ENCODE results near the gene IQCH.

The IQCH gene

GRCh38 chr15:67396114-67396513 is 141.5 kb downstream of the IQCH start:
- Mint-ChIP-seq H3K4me1 (ENCODE audit: low read depth) (no peaks in the 10 kb centered on the region), H3K4me3 (no peak overlapping the region), H3K27me3 (ENCODE audit: low read depth) (peaks cover 12% of the 10 kb centered on the region), H3K27ac (no peak overlapping the region), H3K9me3 (no peaks in the 10 kb centered on the region), H3K36me3 (ENCODE audit: low read depth) (no peaks in the 10 kb centered on the region)

- H3K36me3 Mint-ChIP-seq (ENCODE audit: low read depth) = no peaks in the 10 kb centered on the region
- no peaks in the 10 kb centered on the region for H3K9me3 Mint-ChIP-seq
- H3K27ac Mint-ChIP-seq = no peak overlapping the region
- H3K4me1 Mint-ChIP-seq (ENCODE audit: low read depth) = no peaks in the 10 kb centered on the region
- H3K4me3 Mint-ChIP-seq = no peak overlapping the region
- peaks cover 6% of the 10 kb centered on the region for H3K27me3 Mint-ChIP-seq (ENCODE audit: low read depth)
Measured at GRCh38 chr15:67397139-67397538, 142.6 kb downstream of the IQCH start.

GRCh38 chr15:67399925-67400324 is 145.3 kb downstream of the IQCH start:
- Mint-ChIP-seq H3K4me3 (no peak overlapping the region), H3K27ac (no peak overlapping the region), H3K36me3 (ENCODE audit: low read depth) (no peaks in the 10 kb centered on the region), H3K27me3 (ENCODE audit: low read depth) (peaks cover 18% of the 10 kb centered on the region), H3K9me3 (no peaks in the 10 kb centered on the region), H3K4me1 (ENCODE audit: low read depth) (no peaks in the 10 kb centered on the region)

GRCh38 chr15:67400890-67401289 is 146.3 kb downstream of the IQCH start:
- H3K4me1 Mint-ChIP-seq (ENCODE audit: low read depth) = no peaks in the 10 kb centered on the region
- H3K27me3 Mint-ChIP-seq (ENCODE audit: low read depth) = peaks cover 24% of the 10 kb centered on the region
- H3K27ac Mint-ChIP-seq = no peak overlapping the region
- no peak overlapping the region for H3K4me3 Mint-ChIP-seq
- H3K36me3 Mint-ChIP-seq (ENCODE audit: low read depth) = no peaks in the 10 kb centered on the region
- no peaks in the 10 kb centered on the region for H3K9me3 Mint-ChIP-seq

- Mint-ChIP-seq H3K36me3 (ENCODE audit: low read depth) (no peaks in the 10 kb centered on the region), H3K27me3 (ENCODE audit: low read depth) (peaks cover 25% of the 10 kb centered on the region), H3K4me1 (ENCODE audit: low read depth) (no peaks in the 10 kb centered on the region), H3K27ac (no peak overlapping the region), H3K9me3 (no peaks in the 10 kb centered on the region), H3K4me3 (no peak overlapping the region)
Measured at GRCh38 chr15:67401336-67401735, 146.8 kb downstream of the IQCH start.

- peaks cover 25% of the 10 kb centered on the region for H3K27me3 Mint-ChIP-seq (ENCODE audit: low read depth)
- H3K36me3 Mint-ChIP-seq (ENCODE audit: low read depth) = no peaks in the 10 kb centered on the region
- H3K27ac Mint-ChIP-seq = no peak overlapping the region
- H3K4me1 Mint-ChIP-seq (ENCODE audit: low read depth) = no peaks in the 10 kb centered on the region
- no peak overlapping the region for H3K4me3 Mint-ChIP-seq
- H3K9me3 Mint-ChIP-seq = no peaks in the 10 kb centered on the region
Measured at GRCh38 chr15:67403428-67404154, 149.0 kb downstream of the IQCH start.

GRCh38 chr15:67405208-67406191 is 150.9 kb downstream of the IQCH start:
- H3K27me3 Mint-ChIP-seq (ENCODE audit: low read depth) = peaks cover 23% of the 10 kb centered on the region
- H3K27ac Mint-ChIP-seq = no peak overlapping the region
- H3K4me1 Mint-ChIP-seq (ENCODE audit: low read depth) = no peaks in the 10 kb centered on the region
- H3K9me3 Mint-ChIP-seq = no peaks in the 10 kb centered on the region
- no peak overlapping the region for H3K4me3 Mint-ChIP-seq
- H3K36me3 Mint-ChIP-seq (ENCODE audit: low read depth) = no peaks in the 10 kb centered on the region

GRCh38 chr15:67406257-67406861 is 151.8 kb downstream of the IQCH start:
- H3K27ac Mint-ChIP-seq = no peak overlapping the region
- peaks cover 23% of the 10 kb centered on the region for H3K27me3 Mint-ChIP-seq (ENCODE audit: low read depth)
- H3K4me3 Mint-ChIP-seq = no peak overlapping the region
- H3K9me3 Mint-ChIP-seq = no peaks in the 10 kb centered on the region
- H3K36me3 Mint-ChIP-seq (ENCODE audit: low read depth) = no peaks in the 10 kb centered on the region
- no peaks in the 10 kb centered on the region for H3K4me1 Mint-ChIP-seq (ENCODE audit: low read depth)

- Mint-ChIP-seq H3K27me3 (ENCODE audit: low read depth) (peaks cover 23% of the 10 kb centered on the region), H3K9me3 (no peaks in the 10 kb centered on the region), H3K36me3 (ENCODE audit: low read depth) (no peaks in the 10 kb centered on the region), H3K4me3 (no peak overlapping the region), H3K4me1 (ENCODE audit: low read depth) (no peaks in the 10 kb centered on the region), H3K27ac (no peak overlapping the region)
Measured at GRCh38 chr15:67407786-67408185, 153.2 kb downstream of the IQCH start.

- no peak overlapping the region for H3K27ac Mint-ChIP-seq
- peaks cover 16% of the 10 kb centered on the region for H3K27me3 Mint-ChIP-seq (ENCODE audit: low read depth)
- H3K4me3 Mint-ChIP-seq = no peak overlapping the region
- H3K4me1 Mint-ChIP-seq (ENCODE audit: low read depth) = no peaks in the 10 kb centered on the region
- H3K36me3 Mint-ChIP-seq (ENCODE audit: low read depth) = no peaks in the 10 kb centered on the region
- H3K9me3 Mint-ChIP-seq = no peaks in the 10 kb centered on the region
Measured at GRCh38 chr15:67409175-67409574, 154.6 kb downstream of the IQCH start.

GRCh38 chr15:67411486-67411885 is 156.9 kb downstream of the IQCH start:
- no peaks in the 10 kb centered on the region for H3K9me3 Mint-ChIP-seq
- no peak overlapping the region for H3K27ac Mint-ChIP-seq
- no peaks in the 10 kb centered on the region for H3K36me3 Mint-ChIP-seq (ENCODE audit: low read depth)

GRCh38 chr15:67413770-67414390 is 159.3 kb downstream of the IQCH start:
- no peak overlapping the region for H3K27ac Mint-ChIP-seq
- peaks cover 4% of the 10 kb centered on the region for H3K27me3 Mint-ChIP-seq (ENCODE audit: low read depth)
- H3K36me3 Mint-ChIP-seq (ENCODE audit: low read depth) = no peaks in the 10 kb centered on the region
- H3K4me3 Mint-ChIP-seq = no peak overlapping the region
- no peaks in the 10 kb centered on the region for H3K4me1 Mint-ChIP-seq (ENCODE audit: low read depth)
- no peaks in the 10 kb centered on the region for H3K9me3 Mint-ChIP-seq

More at GRCh38 chr15:67411486-67411885, 156.9 kb downstream of the IQCH start:
- Mint-ChIP-seq H3K4me1 (ENCODE audit: low read depth) (no peaks in the 10 kb centered on the region), H3K27me3 (ENCODE audit: low read depth) (peaks cover 4% of the 10 kb centered on the region), H3K4me3 (no peak overlapping the region)

- Mint-ChIP-seq H3K9me3 (no peaks in the 10 kb centered on the region), H3K36me3 (ENCODE audit: low read depth) (no peaks in the 10 kb centered on the region), H3K27ac (no peak overlapping the region), H3K27me3 (ENCODE audit: low read depth) (peaks cover 4% of the 10 kb centered on the region), H3K4me3 (no peak overlapping the region), H3K4me1 (ENCODE audit: low read depth) (no peaks in the 10 kb centered on the region)
Measured at GRCh38 chr15:67415181-67415580, 160.6 kb downstream of the IQCH start.

GRCh38 chr15:67416891-67417290 is 162.3 kb downstream of the IQCH start:
- Mint-ChIP-seq H3K27ac (no peak overlapping the region), H3K36me3 (ENCODE audit: low read depth) (no peaks in the 10 kb centered on the region), H3K4me1 (ENCODE audit: low read depth) (no peaks in the 10 kb centered on the region), H3K9me3 (no peaks in the 10 kb centered on the region), H3K27me3 (ENCODE audit: low read depth) (peaks cover 4% of the 10 kb centered on the region), H3K4me3 (no peak overlapping the region)
